HG03103 (cell line): ENCODE data around the gene LRRC75A.
"Not testable (repeated sequence)": the region's sequence is repeated elsewhere in the genome, so short reads cannot be mapped to it uniquely, and the experiment has no call there.

ENCODE experiments used
- ATAC-seq: cut with Tn5 transposase; IDR thresholded peaks from one replicate; pipeline ENCODE4 v1.9.1; 2021; ENCODE audit warnings: low read depth; ENCODE audit not compliant: unreplicated experiment

LRRC75A gene, protein sequence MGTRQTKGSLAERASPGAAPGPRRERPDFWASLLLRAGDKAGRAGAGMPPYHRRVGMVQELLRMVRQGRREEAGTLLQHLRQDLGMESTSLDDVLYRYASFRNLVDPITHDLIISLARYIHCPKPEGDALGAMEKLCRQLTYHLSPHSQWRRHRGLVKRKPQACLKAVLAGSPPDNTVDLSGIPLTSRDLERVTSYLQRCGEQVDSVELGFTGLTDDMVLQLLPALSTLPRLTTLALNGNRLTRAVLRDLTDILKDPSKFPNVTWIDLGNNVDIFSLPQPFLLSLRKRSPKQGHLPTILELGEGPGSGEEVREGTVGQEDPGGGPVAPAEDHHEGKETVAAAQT

DNA sequence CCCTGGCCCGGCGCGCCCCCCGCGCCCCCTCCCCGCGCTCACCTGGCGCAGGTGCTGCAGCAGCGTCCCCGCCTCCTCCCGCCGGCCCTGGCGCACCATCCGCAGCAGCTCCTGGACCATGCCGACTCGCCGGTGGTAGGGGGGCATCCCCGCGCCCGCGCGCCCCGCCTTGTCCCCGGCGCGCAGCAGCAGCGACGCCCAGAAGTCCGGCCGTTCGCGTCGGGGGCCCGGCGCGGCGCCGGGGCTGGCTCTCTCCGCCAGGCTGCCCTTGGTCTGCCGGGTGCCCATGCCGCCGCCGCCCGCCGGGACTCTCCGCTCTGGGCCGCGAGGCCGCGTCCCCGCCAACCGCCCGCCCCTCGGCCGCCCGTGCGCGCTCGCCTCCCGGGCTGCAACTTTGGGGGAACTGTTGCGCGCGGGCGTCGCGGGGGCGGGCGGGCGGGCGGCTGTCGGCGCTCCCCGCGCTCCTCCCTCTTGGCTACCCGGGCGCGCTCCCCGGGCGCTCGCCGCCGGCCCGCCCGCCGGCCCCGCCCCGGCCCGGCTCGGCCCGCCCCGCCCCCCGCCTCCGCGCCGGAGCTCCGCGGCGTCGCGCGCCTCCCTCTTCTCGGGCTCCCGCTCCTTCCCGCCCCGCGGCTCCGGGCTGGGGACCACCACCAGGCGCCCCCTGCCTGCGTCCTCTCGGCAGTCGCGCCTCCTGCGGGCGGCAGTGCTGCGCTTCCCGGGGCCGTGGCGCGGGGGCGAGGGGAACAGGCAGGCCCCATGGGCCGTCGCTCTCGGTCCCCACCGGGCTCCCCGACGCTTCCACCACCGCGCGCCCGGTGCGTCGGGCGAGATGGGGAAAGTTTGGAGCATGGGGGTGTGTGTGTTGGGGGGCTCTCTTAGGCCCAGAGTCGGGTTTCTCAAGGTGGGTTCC lies at the start of gene LRRC75A:
Gene LRRC75A (minus strand): TSS at position 491 of the 910 bp plus-strand sequence. CDS start 203 bp downstream, at position 288.
- ATAC-seq = no peak

DNA sequence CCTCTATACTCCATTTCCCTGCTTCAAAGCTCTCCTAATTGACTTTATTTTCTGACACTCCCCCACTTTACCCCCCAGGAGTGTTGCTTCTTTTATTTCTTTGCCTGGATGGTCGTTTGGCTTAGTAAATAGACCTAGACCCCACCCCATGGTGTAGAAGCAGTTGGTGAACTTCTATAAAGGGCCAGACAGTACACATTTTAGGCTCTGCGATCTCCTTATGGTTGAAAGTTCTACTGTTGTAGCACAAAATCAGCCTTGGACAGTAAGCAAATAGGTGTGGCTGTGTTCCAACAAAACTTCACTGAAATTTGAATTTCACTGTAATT lies 45.1 kb upstream of the LRRC75A start:
- ATAC-seq = no peak

- ATAC-seq = no peak
These were observed 42.2 kb upstream of the LRRC75A start for GRCh38 chr17:16534236-16534635.

DNA sequence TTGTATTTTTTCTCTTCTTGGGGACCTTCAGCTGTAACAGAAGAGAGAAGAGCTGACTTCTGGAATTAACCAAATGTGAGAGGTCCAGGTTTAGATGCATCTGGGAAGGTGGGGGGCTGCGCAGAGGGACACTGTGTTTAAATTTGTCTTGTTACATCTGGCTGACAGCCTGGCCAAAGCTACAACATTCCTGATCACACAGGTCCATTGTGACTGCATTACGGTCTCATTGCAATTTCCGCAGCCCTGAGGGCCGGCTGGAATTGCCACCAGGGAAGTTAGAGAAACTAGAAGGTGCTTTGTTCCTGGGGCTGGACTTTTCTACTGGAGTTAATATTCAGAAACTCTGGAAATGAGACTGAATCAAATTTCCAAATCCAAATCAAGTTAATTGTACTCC lies 37.9 kb upstream of the LRRC75A start:
- no peak for ATAC-seq

GRCh38 chr17:16527298-16527697 lies 35.3 kb upstream of the LRRC75A start:
- no peak for ATAC-seq

DNA sequence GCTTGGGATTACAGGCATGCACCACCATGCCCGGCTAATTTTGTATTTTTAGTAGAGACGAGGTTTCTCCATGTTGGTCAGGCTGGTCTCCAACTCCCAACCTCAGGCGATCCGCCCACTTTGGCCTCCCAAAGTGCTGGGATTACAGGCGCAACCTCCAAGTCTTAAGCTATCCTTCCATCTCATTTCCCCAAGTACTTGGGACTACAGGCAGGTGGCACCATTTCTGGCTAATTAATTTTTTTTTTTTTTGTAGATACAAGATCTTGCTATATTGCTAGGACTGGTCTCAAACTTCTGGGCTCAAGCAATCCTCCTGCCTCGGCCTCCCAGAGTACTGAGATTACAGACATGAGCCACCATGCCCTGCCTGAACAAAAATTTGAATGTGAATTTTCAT lies 33.6 kb upstream of the LRRC75A start:
- not testable (repeated sequence) for ATAC-seq

- ATAC-seq = no peak
These were observed 29.2 kb upstream of the LRRC75A start for GRCh38 chr17:16521070-16521727.

DNA sequence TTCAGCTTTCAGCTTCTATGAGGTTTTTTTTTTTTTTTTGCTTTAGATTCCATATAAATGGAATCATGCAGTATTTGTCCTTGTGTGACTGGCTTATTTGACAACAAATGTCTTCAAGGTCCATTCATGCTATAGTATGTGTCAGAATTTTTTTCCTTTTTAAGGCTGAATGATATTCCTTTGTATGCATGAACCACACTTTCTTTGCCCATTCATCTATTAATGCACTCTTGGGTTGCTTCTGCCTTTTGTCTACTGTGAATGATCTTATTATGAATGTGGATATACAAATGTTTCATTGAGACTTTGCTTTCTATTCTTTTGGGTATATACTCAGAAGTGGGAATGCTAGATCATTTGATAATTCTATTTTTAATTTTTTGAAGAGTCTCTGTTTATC lies 27.0 kb upstream of the LRRC75A start:
- no peak for ATAC-seq

DNA sequence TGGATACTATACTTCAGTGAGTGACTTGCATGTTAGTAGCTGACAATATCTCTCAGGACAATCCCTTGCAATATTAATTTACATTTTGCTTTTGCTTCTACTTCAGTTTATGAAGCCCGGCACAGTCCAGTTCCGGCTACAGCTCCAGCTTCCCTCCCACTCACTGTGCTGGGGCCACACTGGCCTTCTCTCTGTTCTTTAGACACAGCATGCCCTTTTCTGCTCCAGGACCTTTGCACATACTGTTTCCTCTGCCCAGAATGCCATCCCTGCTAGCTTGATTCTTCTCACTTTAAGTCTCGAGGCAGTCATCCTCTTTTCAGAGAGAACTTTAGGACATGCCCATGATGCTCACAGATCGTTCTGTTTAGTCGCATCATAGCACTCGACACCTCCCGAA lies 25.5 kb upstream of the LRRC75A start:
- no peak for ATAC-seq

DNA sequence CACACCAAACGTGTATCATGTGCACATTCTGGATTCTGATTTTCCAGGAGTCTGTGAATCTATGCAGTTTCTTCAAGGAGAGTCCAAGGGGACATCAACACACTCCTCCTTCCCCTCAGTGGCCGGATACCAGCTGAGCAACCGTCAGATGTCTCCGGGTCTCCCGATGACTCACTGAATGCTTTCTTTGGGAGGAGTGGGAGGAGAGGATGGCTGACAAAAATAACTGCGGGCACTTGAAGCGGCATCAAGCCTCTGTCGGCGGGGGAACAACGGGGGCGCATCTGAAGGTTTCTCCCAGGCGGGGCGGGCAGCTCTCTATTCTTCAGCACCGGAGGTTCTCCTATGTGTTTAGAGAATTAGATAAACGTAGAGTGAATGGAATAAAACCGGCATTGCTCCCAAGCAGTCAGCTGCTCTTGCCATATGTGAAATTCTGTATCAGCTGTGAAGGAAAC lies 24.6 kb upstream of the LRRC75A start:
- ATAC-seq = no peak

DNA sequence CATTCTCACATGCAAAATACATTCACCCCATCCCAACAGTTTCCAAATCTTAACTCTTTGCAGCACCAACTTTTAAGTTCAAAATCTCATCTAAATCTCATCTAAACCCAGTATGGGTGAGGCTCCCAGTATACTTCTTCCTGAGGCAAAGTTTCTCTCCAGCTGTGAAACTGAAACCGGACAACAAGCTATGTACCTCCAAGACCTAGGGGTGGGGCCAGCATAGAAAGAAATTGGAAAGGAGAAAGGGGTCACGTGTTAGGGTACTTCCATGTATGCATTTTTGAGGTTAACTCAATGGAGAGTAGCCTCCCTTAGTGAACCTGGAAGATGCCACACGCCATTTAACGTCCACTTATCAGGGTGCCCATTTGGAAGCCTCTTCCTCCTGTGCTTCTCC lies 23.9 kb upstream of the LRRC75A start:
- ATAC-seq = no peak

- ATAC-seq = no peak
These were observed 21.9 kb upstream of the LRRC75A start for GRCh38 chr17:16513873-16514272.

GRCh38 chr17:16512011-16512410 lies 20.0 kb upstream of the LRRC75A start:
- no peak for ATAC-seq

GRCh38 chr17:16511593-16511992 lies 19.6 kb upstream of the LRRC75A start:
- ATAC-seq = no peak

DNA sequence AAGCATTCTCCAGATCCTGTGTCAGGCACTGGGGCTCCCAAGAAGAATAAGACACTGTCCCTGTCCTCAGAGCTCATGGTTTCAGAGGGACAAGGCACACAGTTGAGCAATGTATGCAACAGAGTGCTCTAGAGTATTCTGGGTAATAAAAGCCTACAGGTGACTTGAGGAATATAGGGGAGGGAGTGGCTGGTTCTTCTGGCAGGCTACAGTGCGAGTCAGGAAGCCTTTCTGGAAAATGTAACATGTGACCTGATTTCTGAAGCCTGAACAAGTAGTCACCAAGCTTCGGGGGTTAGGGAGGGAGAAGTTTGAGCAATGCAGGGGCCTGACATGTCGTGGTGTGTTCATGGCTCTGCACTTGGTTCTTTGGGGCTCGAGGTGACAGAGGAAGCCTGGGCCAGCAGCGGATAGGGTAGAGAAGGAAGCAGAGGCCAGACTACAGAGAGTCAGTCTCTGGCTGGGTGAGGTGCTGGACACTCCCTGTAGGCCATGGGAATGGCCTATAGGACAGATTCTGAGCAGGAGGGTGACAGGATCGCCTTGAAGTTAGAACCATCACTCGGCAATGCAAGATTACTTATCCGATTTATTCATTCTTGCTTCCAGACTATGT lies 16.0 kb upstream of the LRRC75A start:
- no peak for ATAC-seq

GRCh38 chr17:16506188-16506587 lies 14.2 kb upstream of the LRRC75A start:
- no peak for ATAC-seq

- ATAC-seq = no peak
These were observed 13.0 kb upstream of the LRRC75A start for GRCh38 chr17:16504984-16505383.

DNA sequence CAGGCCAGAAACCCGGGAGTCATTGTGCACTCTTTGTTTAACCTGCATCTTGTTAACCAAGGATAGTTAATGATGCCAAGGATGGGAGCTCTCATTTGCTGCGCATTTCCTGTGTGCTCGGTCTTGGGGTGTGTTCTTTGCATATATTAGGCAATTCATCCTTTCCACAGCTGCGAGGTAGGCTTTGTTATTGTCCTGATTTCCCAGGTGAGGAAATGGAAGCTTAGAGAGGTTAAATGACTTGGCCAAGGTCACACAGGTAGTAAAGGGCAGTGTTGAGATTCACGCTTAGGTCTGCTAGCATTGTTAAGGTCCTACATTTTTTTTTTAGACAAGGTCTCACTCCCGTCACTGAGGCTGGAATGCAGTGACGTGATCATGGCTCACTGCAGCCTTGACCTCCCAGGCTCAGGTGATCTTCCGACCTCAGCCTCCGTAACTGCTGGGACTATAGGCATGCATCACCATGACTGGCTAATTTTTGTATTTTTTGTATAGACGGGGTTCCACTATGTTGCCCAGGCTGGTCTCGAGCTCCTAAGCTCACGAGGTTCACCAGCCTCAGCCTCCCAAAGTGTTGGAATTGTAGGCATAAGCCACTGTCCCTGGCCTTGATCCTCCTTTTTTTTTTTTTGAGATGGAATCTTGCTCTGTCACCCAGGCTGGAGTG lies 5.0 kb upstream of the LRRC75A start:
- ATAC-seq = no peak

DNA sequence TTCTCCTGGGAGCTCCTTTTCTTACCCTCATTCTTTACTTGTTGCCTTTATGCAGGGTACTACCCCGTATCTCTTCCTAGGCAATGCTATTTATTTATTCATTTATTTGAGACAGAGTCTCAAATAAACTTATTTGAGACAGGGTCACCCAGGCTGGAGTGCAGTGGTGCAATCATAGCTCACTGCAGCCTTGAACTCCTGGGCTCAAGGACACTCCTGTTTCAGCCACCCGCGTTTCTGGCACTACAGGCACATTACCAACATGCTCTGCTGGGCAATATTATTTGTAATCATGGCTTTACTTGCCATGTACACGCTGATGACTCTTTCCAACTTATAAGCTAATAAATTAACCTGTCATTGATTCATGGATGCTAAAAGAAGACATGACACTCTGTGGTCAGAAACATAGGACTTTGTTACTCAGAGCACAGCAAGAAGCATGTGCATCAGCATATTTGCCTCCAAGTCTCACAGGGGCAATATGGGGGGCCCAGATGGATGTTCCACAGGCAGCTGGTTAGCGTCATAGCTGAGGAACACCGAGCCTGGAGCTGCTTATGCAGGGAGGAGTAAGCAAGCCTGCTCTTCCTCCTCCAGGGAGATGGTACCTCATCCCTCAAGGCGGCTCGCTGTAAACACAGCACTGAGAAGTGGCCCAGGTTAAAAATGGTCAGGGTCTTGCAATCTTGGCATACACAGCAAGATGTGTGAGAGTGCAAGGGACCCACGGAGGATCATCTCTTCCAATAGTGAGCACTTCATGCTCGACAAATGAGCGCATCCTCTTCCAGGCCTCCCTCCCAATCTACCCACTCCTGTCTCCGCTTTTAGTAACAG lies 4.2 kb upstream of the LRRC75A start:
- ATAC-seq = no peak
